Measurements from ENCODE around the gene KCNMA1.

DNA sequence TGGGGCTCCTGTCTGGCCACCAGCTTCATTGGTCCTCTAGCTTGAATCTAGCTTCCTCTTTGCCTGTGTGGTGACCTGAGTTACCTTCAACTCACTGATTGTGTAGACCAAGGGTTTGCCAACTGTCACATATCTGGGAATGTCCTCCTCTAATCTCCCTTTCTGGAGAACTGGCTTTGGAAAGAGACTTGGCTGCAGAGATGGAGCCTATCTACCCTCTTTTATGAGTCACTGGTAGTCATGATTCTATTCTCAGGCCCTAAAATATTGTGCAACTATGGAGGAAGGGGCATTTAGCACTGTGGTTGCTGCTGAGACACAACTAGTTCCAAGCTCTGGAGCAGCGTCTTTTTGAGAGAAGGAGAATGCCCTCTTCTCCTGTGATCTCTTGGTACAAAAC, 691.3 kb downstream of the KCNMA1 start:
- no peak for TF ChIP-seq NFYB (IDR thresholded peaks at IDR 0.05; ENCODE audit: extremely low read depth, insufficient read length)
- no peak for TF ChIP-seq POLR2AphosphoS5 (IDR thresholded peaks at IDR 0.05; ENCODE audit: control insufficient read depth, insufficient read depth, low read depth, low read length)
